ENCODE data around the gene CTSH.

- TF ChIP-seq ZNF766 (CRISPR knock-in tag; IDR thresholded peaks at IDR 0.05; ENCODE audit: borderline replicate concordance) (no peak), POLR2A (IDR thresholded peaks at IDR 0.05; ENCODE audit: insufficient read depth in 1 of 2, low read depth in 2 of 2, low read length in 2 of 2) (no peak), POLR2AphosphoS5 (IDR thresholded peaks at IDR 0.05; ENCODE audit: low read depth, low read length) (no peak), ZFX (CRISPR knock-in tag; IDR thresholded peaks at IDR 0.05; ENCODE audit: low read depth) (no peak), MZF1 (CRISPR knock-in tag; IDR thresholded peaks at IDR 0.05; ENCODE audit: borderline replicate concordance) (no peak), ZBTB34 (CRISPR knock-in tag; IDR thresholded peaks at IDR 0.05) (no peak), YY1 (IDR thresholded peaks at IDR 0.05; ENCODE audit: insufficient read depth, insufficient replicate concordance, low read depth, low read length) (no peak), SMC3 (IDR thresholded peaks at IDR 0.05; ENCODE audit: low read length) (no peak), CTCF (CRISPR knock-in tag; IDR thresholded peaks at IDR 0.05) (no peak), NFRKB (IDR thresholded peaks at IDR 0.05) (no peak), GZF1 (CRISPR knock-in tag; IDR thresholded peaks at IDR 0.05) (no peak), PREB (CRISPR knock-in tag; IDR thresholded peaks at IDR 0.05) (no peak), ARNTL (CRISPR knock-in tag; IDR thresholded peaks at IDR 0.05) (no peak), SP1 (IDR thresholded peaks at IDR 0.05) (no peak), SP1 (CRISPR knock-in tag; IDR thresholded peaks at IDR 0.05) (no peak)
Measured at GRCh38 chr15:78974272-78974918, 29.5 kb upstream of the CTSH start.
